HG03066 (cell line): Measurements from ENCODE around the gene TRIML2.
"Not testable (repeated sequence)": the region's sequence is repeated elsewhere in the genome, so short reads cannot be mapped to it uniquely, and the experiment has no call there.

Experiments used
- ATAC-seq: cut with Tn5 transposase; IDR thresholded peaks from one replicate; pipeline ENCODE4 v1.9.1; 2021; ENCODE audit warnings: low read depth; ENCODE audit not compliant: unreplicated experiment

The TRIML2 gene

GRCh38 chr4:188107931-188108843 is 1.2 kb downstream of the TRIML2 start:
- ATAC-seq = no peak

- ATAC-seq = no peak
Observed at GRCh38 chr4:188106454-188106853, 2.9 kb downstream of the TRIML2 start.

GRCh38 chr4:188092824-188093223 is 16.6 kb downstream of the TRIML2 start:
- ATAC-seq = no peak

DNA sequence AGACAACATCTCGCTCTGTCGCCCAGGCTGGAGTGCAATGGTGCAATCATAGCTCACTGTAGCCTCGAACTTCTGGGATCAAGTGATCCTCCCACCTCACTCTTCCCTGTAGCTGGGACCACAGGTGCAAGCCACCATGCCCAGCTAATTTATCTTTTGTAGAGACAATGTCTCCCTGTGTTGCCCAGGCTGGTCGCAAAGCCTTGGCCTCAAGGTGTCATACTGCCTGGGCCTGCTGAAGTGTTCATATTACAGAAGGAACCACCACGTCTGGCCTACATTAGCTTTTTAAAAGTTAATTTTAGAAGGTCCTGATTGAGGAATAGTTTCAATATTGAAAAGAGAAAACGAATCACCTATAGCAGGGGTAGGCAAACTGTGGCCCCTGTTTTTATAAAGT is 22.5 kb downstream of the TRIML2 start:
- no peak for ATAC-seq

DNA sequence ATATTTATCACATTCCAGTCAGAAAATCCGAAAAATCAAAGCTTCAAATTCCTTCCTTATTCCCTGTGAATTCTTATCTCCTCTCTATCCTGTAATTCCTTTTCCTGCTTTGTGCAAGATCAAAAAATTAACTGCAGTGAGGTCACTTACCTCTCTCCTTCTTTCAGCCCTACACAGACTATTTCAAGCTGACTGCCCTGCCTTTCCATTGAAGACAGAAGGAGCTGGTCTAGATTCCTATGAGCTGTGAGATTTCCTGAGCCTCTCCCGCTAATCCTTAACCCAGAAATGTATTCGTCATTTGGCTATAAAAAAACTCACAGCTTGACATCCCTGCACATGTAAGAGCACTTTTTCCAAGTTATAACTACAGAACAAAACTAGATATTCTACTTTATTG is 26.6 kb downstream of the TRIML2 start:
- ATAC-seq = no peak

- no peak for ATAC-seq
Observed at GRCh38 chr4:188078116-188078515, 31.3 kb downstream of the TRIML2 start.

DNA sequence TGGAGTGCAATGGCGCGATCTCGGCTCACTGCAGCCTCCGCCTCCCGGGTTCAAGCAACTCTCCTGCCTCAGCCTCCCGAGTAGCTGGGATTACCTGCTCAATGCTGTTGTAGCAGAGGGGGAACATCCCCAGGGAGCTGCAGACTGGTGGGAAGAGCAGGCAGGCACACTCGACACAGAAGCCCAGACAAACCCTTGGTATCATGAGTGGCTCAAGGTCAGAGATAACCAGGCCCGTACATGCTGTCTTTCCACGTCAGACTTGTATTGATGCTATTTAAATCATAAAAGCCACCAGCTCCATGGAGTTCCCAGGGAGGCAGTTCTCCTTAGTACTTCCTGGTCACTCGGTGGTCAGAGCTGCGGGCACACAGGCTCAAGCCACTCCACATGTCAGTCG is 33.2 kb downstream of the TRIML2 start:
- no peak for ATAC-seq

DNA sequence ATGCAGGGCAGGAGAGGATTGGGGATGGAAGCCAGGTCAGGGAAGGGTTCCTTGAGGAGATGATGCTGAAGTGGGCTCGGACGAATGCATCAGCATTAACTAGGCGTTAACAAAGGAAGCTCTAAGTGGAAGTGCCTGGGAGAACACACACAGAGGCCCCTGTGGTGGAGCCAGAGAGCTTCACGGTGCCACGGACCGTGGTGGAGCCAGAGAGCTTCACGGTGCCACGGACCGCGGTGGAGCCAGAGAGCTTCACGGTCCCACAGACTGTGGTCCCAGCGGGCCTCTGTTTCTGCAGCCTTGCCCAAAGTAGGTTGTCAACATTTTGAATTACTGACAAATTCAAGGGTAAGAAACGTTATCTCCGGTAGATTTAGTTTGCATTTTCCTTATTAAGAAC is 48.3 kb downstream of the TRIML2 start:
- no peak for ATAC-seq

DNA sequence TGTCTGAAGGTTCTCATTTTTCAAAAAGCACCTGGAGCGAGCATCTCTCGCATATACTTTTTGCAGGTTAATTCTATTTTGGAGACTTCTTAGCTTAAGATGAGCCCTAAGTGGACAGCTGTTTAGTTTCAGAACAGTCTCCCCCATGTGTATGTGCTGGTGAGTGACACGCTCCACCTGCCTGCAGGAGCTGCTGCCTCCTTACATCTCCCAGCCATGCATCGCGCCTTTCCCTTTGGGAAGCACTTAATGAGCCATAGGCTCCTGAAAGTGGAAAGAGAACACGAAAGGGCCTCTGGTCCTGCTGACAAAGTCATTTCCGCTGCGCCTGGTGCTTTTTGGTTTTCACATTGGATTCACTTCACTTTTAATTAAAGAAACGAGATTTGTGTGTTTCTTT is 56.1 kb downstream of the TRIML2 start:
- ATAC-seq = no peak

GRCh38 chr4:188046657-188047056 is 62.7 kb downstream of the TRIML2 start:
- no peak for ATAC-seq

GRCh38 chr4:188045461-188045860 is 63.9 kb downstream of the TRIML2 start:
- ATAC-seq = not testable (repeated sequence)

GRCh38 chr4:188043154-188043553 is 66.2 kb downstream of the TRIML2 start:
- no peak for ATAC-seq

DNA sequence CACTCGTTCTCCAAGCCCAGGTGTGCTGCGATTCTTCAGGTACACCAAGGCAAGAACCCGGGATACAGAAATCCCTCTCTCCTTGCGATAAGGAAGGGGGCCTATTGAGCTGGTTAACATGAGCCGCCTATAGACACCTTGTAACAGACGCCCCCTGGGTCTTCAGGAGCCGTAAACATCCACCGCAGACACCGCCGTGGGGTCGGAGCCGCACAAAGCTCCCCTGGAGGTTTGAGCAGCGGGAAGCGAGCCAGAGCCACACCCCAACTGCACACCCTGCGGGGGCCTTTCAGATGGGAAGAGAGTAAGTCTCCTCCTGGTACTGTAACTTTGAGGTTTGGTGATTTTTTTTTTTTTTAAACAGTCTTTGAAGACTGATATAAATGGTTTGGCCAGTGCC is 67.2 kb downstream of the TRIML2 start:
- no peak for ATAC-seq

GRCh38 chr4:188041721-188042120 is 67.7 kb downstream of the TRIML2 start:
- ATAC-seq = no peak
